Measurements from ENCODE around the gene OR4B1. TPM values are rescaled to one million over a fixed set of nuclear protein-coding genes. Genes with fewer than 3 reads are reported as not detected.

Gene OR4B1
- total RNA-seq, 1 donor: not detected

- TF ChIP-seq, protein P1, sequence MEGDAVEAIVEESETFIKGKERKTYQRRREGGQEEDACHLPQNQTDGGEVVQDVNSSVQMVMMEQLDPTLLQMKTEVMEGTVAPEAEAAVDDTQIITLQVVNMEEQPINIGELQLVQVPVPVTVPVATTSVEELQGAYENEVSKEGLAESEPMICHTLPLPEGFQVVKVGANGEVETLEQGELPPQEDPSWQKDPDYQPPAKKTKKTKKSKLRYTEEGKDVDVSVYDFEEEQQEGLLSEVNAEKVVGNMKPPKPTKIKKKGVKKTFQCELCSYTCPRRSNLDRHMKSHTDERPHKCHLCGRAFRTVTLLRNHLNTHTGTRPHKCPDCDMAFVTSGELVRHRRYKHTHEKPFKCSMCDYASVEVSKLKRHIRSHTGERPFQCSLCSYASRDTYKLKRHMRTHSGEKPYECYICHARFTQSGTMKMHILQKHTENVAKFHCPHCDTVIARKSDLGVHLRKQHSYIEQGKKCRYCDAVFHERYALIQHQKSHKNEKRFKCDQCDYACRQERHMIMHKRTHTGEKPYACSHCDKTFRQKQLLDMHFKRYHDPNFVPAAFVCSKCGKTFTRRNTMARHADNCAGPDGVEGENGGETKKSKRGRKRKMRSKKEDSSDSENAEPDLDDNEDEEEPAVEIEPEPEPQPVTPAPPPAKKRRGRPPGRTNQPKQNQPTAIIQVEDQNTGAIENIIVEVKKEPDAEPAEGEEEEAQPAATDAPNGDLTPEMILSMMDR (IDR thresholded peaks at IDR 0.05; ENCODE audit: insufficient read depth, low read depth, low read length): no peak
- H3K4me3 ChIP-seq (ENCODE audit: low read depth, low read length): no peak overlapping the region
- no peak for DNase-seq (ENCODE audit: low read depth)
Measured at GRCh38 chr11:48248902-48249301, 32.3 kb downstream of the OR4B1 start.

DNA sequence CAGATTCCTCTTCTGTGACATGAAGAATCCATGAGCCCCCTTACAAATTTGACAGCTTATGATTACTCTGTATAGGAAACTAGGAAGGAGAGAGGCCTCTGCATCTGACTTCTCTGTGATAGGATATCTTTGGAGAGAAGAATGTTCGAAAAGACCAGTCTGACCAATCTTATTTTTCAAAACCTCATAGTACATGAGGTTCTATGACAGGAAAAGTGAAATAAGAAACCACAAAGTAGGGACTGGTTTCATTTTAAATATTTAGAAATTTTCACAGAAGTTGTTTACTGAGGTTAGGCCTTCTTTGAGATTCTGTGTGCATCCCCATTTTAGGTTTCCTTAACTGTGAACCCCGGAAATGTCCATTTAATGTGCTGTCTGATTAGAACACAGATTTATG is 45.0 kb downstream of the OR4B1 start:
- H3K4me3 ChIP-seq (ENCODE audit: low read depth, low read length): no peak overlapping the region
- TF ChIP-seq, protein P1 (IDR thresholded peaks at IDR 0.05; ENCODE audit: insufficient read depth, low read depth, low read length): no peak
- DNase-seq (ENCODE audit: low read depth): no peak

GRCh38 chr11:48263423-48263911 is 46.9 kb downstream of the OR4B1 start, which contains the start of gene OR4X1:
Gene OR4X1, plus strand, starts transcription at chr11:48263861. Its CDS starts 0 bp downstream, at chr11:48263861.
- DNase-seq (ENCODE audit: low read depth): no peak
- no peak within 1 kb of the TSS for H3K4me3 ChIP-seq (ENCODE audit: low read depth, low read length)
- TF ChIP-seq, protein P1 (IDR thresholded peaks at IDR 0.05; ENCODE audit: insufficient read depth, low read depth, low read length): no peak

Other genes with a start within 250 kb of the OR4B1 start
- 18.7 and 29.8 TPM in 2 replicates for gene PTPRJ, start 236.3 kb upstream of the OR4B1 start, total RNA-seq
- not detected in 2 replicates for gene OR4X2, start 28.3 kb downstream of the OR4B1 start, total RNA-seq
- not detected in 2 replicates for gene OR4X1, start 47.1 kb downstream of the OR4B1 start, total RNA-seq
- not detected in 2 replicates for gene OR4S1, start 89.4 kb downstream of the OR4B1 start, total RNA-seq
- not detected in 2 replicates for gene OR4C3, start 108.1 kb downstream of the OR4B1 start, total RNA-seq
- not detected in 2 replicates for gene OR4C5, start 149.7 kb downstream of the OR4B1 start, total RNA-seq

Measured in fibroblast of villous mesenchyme (primary cell).